Measurements from ENCODE around the gene SLC9C1.

DNA sequence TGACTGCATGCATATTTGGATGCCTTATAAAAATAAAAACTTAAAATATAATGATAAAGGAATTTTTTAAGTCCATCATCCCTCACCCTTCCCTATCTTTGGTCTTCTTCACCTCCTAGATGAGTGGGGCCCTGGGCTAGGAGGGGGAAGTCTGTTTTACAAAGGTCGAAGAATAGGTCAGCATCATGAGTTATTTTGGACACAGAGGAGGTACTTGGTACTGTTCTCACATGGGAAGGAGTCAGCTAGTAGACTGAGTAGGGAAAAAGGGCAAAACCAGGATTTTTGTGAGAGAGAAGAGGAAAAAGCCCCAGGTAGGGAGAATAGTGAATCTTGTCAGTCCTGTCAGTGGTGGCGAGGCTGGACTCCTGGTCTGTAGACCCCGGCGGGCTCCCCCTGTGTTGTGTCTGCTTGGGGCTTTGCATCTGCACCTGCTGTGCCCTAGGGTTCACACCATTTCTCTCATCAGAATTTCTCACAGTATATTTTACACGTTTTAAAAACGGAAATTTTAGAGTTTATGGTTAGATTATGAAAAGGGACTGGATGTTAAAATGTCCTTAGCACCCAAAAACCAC is 178.1 kb downstream of the SLC9C1 start:
- TF ChIP-seq ZNF274 (IDR thresholded peaks at IDR 0.05; ENCODE audit: low read depth, low read length): no peak
- no peak for TF ChIP-seq YY1 (IDR thresholded peaks at IDR 0.05; ENCODE audit: insufficient read depth, insufficient read length)
